H1 (cell line): ENCODE results near the gene RBM42. TPM values are rescaled to one million over a fixed set of nuclear protein-coding genes. Genes with fewer than 3 reads are reported as not detected.

Experiments
- BRCA1 ChIP-seq: IDR thresholded peaks from 2 replicates; pipeline ENCODE4 v1.6.1; 2012; ENCODE audit warnings: low read depth, low read length, improper control_type of control experiment
- CEBPB ChIP-seq: IDR thresholded peaks from 2 replicates; pipeline ENCODE4 v1.6.1; 2012; ENCODE audit warnings: low read depth, low read length
- HDAC6 ChIP-seq: IDR thresholded peaks from one replicate; pipeline ENCODE4 v1.7.1; 2012; ENCODE audit warnings: low read depth, mild to moderate bottlenecking, inconsistent platforms, low read length, moderate library complexity
- KDM5A ChIP-seq: fragments of 200-600 bp; IDR thresholded peaks from 2 replicates; pipeline ENCODE4 v1.7.1; 2012; ENCODE audit warnings: mild to moderate bottlenecking, low read length, inconsistent platforms, mixed read lengths
- POU5F1 ChIP-seq: IDR thresholded peaks from 2 replicates; pipeline ENCODE4 v1.6.1; 2011; ENCODE audit warnings: low read depth, mild to moderate bottlenecking, low read length, moderate library complexity
- RFX5 ChIP-seq: IDR thresholded peaks from 2 replicates; pipeline ENCODE4 v1.6.1; 2011; ENCODE audit warnings: low read depth, low read length, improper control_type of control experiment, borderline replicate concordance
- RNF2 ChIP-seq: fragments of 200-900, 300-1000 bp; sonication (generic); IDR thresholded peaks from 2 replicates; pipeline ENCODE4 v1.7.1; 2016; ENCODE audit warnings: borderline replicate concordance, low read depth, mild to moderate bottlenecking, antibody characterized with exemption, low read length; ENCODE audit not compliant: poor library complexity, severe bottlenecking; ENCODE audit errors: missing control alignments
- SIX5 ChIP-seq: IDR thresholded peaks from 2 replicates; pipeline ENCODE4 v1.6.1; 2011; ENCODE audit warnings: mild to moderate bottlenecking, low read depth, low read length
- ZNF274 ChIP-seq: IDR thresholded peaks from 2 replicates; pipeline ENCODE4 v1.7.0; 2012; ENCODE audit warnings: low read length, borderline replicate concordance; ENCODE audit errors: extremely low read depth
- polyA plus RNA-seq, 7 experiments: library from polyadenylated mRNA; depleted of rRNA in 3 of 7; stranded (reverse) in 5 of 7; unstranded in 2 of 7; fragments of >200 nt in 5 of 7; fragments of 200-250 nt in 2 of 7; gene quantifications; 1 replicate in 5 of 7; 2 replicates in 1 of 7; 4 replicates in 1 of 7; pipeline versions ENCODE4 v1.2.1 to v1.2.3, GENCODE V29; 2011 to 2013; ENCODE audit warnings: missing spikeins in 2 of 7, mixed read lengths in 2 of 7
- total RNA-seq: library from RNA; stranded (reverse); fragmentation: NEBNext Ultra II Directional; extraction: Animal tissue kit (Norgen Biotek cat#: 25700); gene quantifications from 2 replicates; pipeline ENCODE4 v1.2.1, GENCODE V29; 2021

The RBM42 gene
- total and polyA plus RNA-seq, 2 of the 8 experiments (the other 6 are each of a cell fraction or from before 2014, with no cell fraction given) = 59.8 to 80.8 TPM

GRCh38 chr19:35582760-35583159, 46.1 kb upstream of the RBM42 start (continued):
- TF ChIP-seq RNF2 (no peak), CEBPB (no peak), BRCA1 (no peak), ZNF274 (no peak), RFX5 (no peak), KDM5A (no peak), SIX5 (no peak), HDAC6 (no peak), POU5F1 (no peak)
